Measurements from ENCODE around the gene LY86. TPM values are rescaled to one million over a fixed set of nuclear protein-coding genes. Genes with fewer than 3 reads are reported as not detected.

The LY86 gene
- total and polyA plus RNA-seq, 9 of the 15 experiments (the other 6 are each of a cell fraction or from before 2014, with no cell fraction given): 0.08 to 0.20 TPM; not detected in 7

DNA sequence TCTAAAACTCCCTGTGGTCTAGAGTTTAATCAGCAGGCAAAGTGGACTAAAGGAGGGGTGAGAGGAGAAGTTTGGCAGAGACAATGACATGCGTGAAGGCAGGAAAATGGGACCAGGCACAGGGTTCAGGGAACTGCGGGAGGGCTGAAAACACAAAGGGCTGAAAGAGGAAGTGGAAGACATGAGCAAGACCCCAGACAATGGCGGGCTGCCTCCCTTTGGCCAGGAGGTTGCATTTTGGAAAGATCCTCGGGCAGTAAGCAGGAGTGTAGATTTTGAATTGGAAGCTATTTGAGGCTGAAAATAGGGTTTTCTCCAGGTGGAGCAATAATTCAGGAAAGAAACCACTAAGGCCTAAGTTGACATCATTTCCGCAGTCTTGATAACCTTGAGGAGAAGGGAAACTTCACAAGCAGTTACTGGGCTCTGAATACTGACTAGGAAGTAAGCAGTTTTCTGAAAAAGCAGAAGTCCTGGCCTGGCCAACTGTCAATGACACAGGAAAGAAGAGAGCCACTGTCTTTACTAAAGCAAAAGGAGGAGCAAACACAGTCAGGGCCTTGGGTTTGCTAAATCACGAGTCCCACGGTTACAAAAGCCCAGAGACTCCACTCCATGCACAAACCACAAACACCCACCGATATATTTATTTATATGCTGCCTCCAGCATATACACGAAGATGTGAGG lies 3.4 kb downstream of the LY86 start (continued):
- TF ChIP-seq DEAF1 (CRISPR knock-in tag; IDR thresholded peaks at IDR 0.05) (peak; percentile 39; the same call in 1 of the 2 replicates), ELF2 (CRISPR knock-in tag; IDR thresholded peaks at IDR 0.05) (no peak; the same call in 1 of the 2 replicates), E2F3 (CRISPR knock-in tag; IDR thresholded peaks at IDR 0.05) (no peak), ASH1L (IDR thresholded peaks at IDR 0.05; ENCODE audit: borderline replicate concordance, low read depth, partially characterized antibody) (no peak), MAFK (IDR thresholded peaks at IDR 0.05; ENCODE audit: low read length) (no peak), RUNX1 (IDR thresholded peaks at IDR 0.05; ENCODE audit: low read depth) (no peak), PREB (CRISPR knock-in tag; IDR thresholded peaks at IDR 0.05) (no peak), FOXA3 (CRISPR knock-in tag; conservative IDR thresholded peaks at IDR 0.05 in 1 of 2, IDR thresholded peaks at IDR 0.05 in 1 of 2) (no peak), TAF9B (IDR thresholded peaks at IDR 0.05; ENCODE audit: partially characterized antibody) (no peak), BRD4 (IDR thresholded peaks at IDR 0.05) (peak; percentile 66; the same call in 1 of the 2 replicates), HMG20A (CRISPR knock-in tag; conservative IDR thresholded peaks at IDR 0.05) (no peak), KLF13 (tag; IDR thresholded peaks at IDR 0.05; ENCODE audit: borderline replicate concordance, low read depth) (no peak), NR2C2 (CRISPR knock-in tag; IDR thresholded peaks at IDR 0.05) (no peak), NR2C2 (tag; IDR thresholded peaks at IDR 0.05) (peak; percentile 47), TARDBP (IDR thresholded peaks at IDR 0.05) (no peak), KDM4B (IDR thresholded peaks at IDR 0.05; ENCODE audit: borderline replicate concordance in 2 of 2, low read depth in 1 of 2) (no peak), NR4A1 (CRISPR knock-in tag; IDR thresholded peaks at IDR 0.05) (no peak), NR4A1 (tag; IDR thresholded peaks at IDR 0.05) (no peak), PHF21A (IDR thresholded peaks at IDR 0.05; ENCODE audit: borderline replicate concordance, low read depth) (no peak), SMAD3 (CRISPR knock-in tag; conservative IDR thresholded peaks at IDR 0.05) (no peak), CBX3 (IDR thresholded peaks at IDR 0.05; ENCODE audit: borderline replicate concordance in 1 of 2, low read length in 2 of 2) (no peak)
- TF ChIP-seq, protein P1, sequence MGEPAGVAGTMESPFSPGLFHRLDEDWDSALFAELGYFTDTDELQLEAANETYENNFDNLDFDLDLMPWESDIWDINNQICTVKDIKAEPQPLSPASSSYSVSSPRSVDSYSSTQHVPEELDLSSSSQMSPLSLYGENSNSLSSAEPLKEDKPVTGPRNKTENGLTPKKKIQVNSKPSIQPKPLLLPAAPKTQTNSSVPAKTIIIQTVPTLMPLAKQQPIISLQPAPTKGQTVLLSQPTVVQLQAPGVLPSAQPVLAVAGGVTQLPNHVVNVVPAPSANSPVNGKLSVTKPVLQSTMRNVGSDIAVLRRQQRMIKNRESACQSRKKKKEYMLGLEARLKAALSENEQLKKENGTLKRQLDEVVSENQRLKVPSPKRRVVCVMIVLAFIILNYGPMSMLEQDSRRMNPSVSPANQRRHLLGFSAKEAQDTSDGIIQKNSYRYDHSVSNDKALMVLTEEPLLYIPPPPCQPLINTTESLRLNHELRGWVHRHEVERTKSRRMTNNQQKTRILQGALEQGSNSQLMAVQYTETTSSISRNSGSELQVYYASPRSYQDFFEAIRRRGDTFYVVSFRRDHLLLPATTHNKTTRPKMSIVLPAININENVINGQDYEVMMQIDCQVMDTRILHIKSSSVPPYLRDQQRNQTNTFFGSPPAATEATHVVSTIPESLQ (CRISPR knock-in tag; IDR thresholded peaks at IDR 0.05): no peak
- TF ChIP-seq, protein P2, sequence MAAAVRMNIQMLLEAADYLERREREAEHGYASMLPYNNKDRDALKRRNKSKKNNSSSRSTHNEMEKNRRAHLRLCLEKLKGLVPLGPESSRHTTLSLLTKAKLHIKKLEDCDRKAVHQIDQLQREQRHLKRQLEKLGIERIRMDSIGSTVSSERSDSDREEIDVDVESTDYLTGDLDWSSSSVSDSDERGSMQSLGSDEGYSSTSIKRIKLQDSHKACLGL (CRISPR knock-in tag; IDR thresholded peaks at IDR 0.05; ENCODE audit: borderline replicate concordance, poor library complexity, severe bottlenecking): no peak
